GM12878 (cell line): Measurements from ENCODE around the gene KRT31. TPM values are rescaled to one million over a fixed set of nuclear protein-coding genes. Genes with fewer than 3 reads are reported as not detected.

Experiments
- ATAC-seq: fragments of 200-7000 bp; cut with Tn5 transposase; 3 replicates; pipeline ENCODE4 v1.9.1; 2020; ENCODE audit warnings: mild to moderate bottlenecking, moderate library complexity
- BruUV-seq: library from RNA; stranded (reverse); fragments of 400-500 nt; replicated peaks from 2 replicates; lab custom pipeline; 2021; lab: Mats Ljungman, UMichigan
- CTCF ChIA-PET: fragments of 300-600 bp; sonication (Branson Sonifier 250); formaldehyde crosslinking; extraction: SDS; loops from one replicate; lab custom pipeline; 2021; ENCODE audit warnings: inconsistent platforms; lab: Yijun Ruan, JAX
- POLR2A ChIA-PET: fragments of 350-600 bp; formaldehyde crosslinking; extraction: SDS; loops from one replicate; lab custom pipeline; 2021; ENCODE audit warnings: inconsistent platforms; lab: Charles Lee
- RAD21 ChIA-PET: fragments of 300-600 bp; sonication (Branson Sonifier 250); formaldehyde crosslinking; loops from one replicate; lab custom pipeline; 2023; ENCODE audit warnings: antibody characterized with exemption; ENCODE audit not compliant: unreplicated experiment; lab: Charles Lee
- SMC1A ChIA-PET: fragments of 300-600 bp; sonication (Branson Sonifier 250); formaldehyde crosslinking; loops from one replicate; lab custom pipeline; 2023; ENCODE audit not compliant: unreplicated experiment, uncharacterized antibody; lab: Charles Lee
- DNase-seq: peaks from one replicate; pipeline ENCODE4 v3.0.0-alpha.2; 2011; ENCODE audit warnings: low read depth, low spot score
- FAIRE-seq: peaks from 3 replicates; lab custom pipeline; 2011; peaks lifted over from hg19 to GRCh38; lab: Jason Lieb, UNC
- H2AFZ ChIP-seq: 2 replicates; pipeline ENCODE4 v1.6.0; 2011; ENCODE audit warnings: low read depth, low read length, control low read depth; ENCODE audit not compliant: control insufficient read depth
- H3K27ac ChIP-seq: 2 replicates; pipeline ENCODE4 v1.5.1; 2011; ENCODE audit warnings: control low read depth; ENCODE audit not compliant: control insufficient read depth, insufficient read depth
- H3K27me3 ChIP-seq, 2 experiments: replicated peaks in 1 of 2; 2 replicates each; pipeline versions ENCODE4 v1.6.0 to v1.6.1; 2011; ENCODE audit warnings: low read length in 1 of 2; ENCODE audit not compliant: control insufficient read depth in 2 of 2, insufficient read depth in 2 of 2
- H3K36me3 ChIP-seq, 2 experiments: 2 replicates each; pipeline ENCODE4 v1.5.1; 2011; ENCODE audit warnings: low read length in 1 of 2; ENCODE audit not compliant: control insufficient read depth in 2 of 2, insufficient read depth in 2 of 2
- H3K4me1 ChIP-seq: 2 replicates; pipeline ENCODE4 v1.6.1; 2011; ENCODE audit warnings: mild to moderate bottlenecking, low read length, moderate library complexity, mixed read lengths; ENCODE audit not compliant: control insufficient read depth, insufficient read depth
- H3K4me2 ChIP-seq: 2 replicates; pipeline ENCODE4 v1.6.0; 2011; ENCODE audit warnings: control low read depth; ENCODE audit not compliant: control insufficient read depth, insufficient read depth
- H3K4me3 ChIP-seq: fragments of 200-600 bp; sonication (generic); 2 replicates; pipeline ENCODE4 v1.5.1; 2016
- H3K79me2 ChIP-seq: 2 replicates; pipeline ENCODE4 v1.6.0; 2011; ENCODE audit warnings: low read length; ENCODE audit not compliant: control insufficient read depth, insufficient read depth
- H3K9ac ChIP-seq: 2 replicates; pipeline ENCODE4 v1.8.0; 2011; ENCODE audit warnings: low read length, control low read depth, mixed read lengths; ENCODE audit not compliant: control insufficient read depth, insufficient read depth
- H3K9me3 ChIP-seq: replicated peaks from 3 replicates; pipeline ENCODE4 v1.5.1; 2011; ENCODE audit warnings: mild to moderate bottlenecking, low read length; ENCODE audit not compliant: control insufficient read depth, insufficient read depth
- H4K20me1 ChIP-seq: 2 replicates; pipeline ENCODE4 v1.6.0; 2011; ENCODE audit not compliant: control insufficient read depth, insufficient read depth
- ASH2L ChIP-seq: fragments of 300-600, 200-600 bp; sonication (generic); IDR thresholded peaks from 2 replicates; pipeline ENCODE4 v1.6.1; 2017; ENCODE audit warnings: low read depth, mild to moderate bottlenecking, borderline replicate concordance
- BCL11A ChIP-seq: IDR thresholded peaks from 2 replicates; pipeline ENCODE4 v1.6.1; 2011; ENCODE audit warnings: low read depth, low read length
- ESRRA ChIP-seq: IDR thresholded peaks from 2 replicates; pipeline ENCODE4 v1.6.1; 2012; ENCODE audit warnings: mild to moderate bottlenecking, low read length, improper control_type of control experiment
- IKZF1 ChIP-seq: fragments of 450-650 bp; conservative IDR thresholded peaks from 2 replicates; pipeline ENCODE4 v1.6.1; 2017; ENCODE audit warnings: antibody characterized with exemption, mild to moderate bottlenecking
- IRF4 ChIP-seq: IDR thresholded peaks from 2 replicates; pipeline ENCODE4 v1.6.1; 2011; ENCODE audit warnings: low read depth, low read length
- RB1 ChIP-seq: fragments of 450-650 bp; formaldehyde crosslinking; IDR thresholded peaks from 2 replicates; pipeline ENCODE4 v1.6.1; 2017; ENCODE audit warnings: mild to moderate bottlenecking, borderline replicate concordance
- RFX5 ChIP-seq: IDR thresholded peaks from 2 replicates; pipeline ENCODE4 v1.6.1; 2011; ENCODE audit warnings: low read depth, low read length, improper control_type of control experiment
- RUNX3 ChIP-seq: IDR thresholded peaks from 2 replicates; pipeline ENCODE4 v1.6.1; 2012; ENCODE audit warnings: low read length, inconsistent platforms
- SIX5 ChIP-seq: IDR thresholded peaks from 2 replicates; pipeline ENCODE4 v1.6.1; 2011; ENCODE audit warnings: mild to moderate bottlenecking, low read depth, low read length, moderate library complexity; ENCODE audit not compliant: severe bottlenecking
- TARDBP ChIP-seq: IDR thresholded peaks from 2 replicates; pipeline ENCODE4 v1.6.1; 2016; ENCODE audit warnings: borderline replicate concordance
- TCF3 ChIP-seq: IDR thresholded peaks from 2 replicates; pipeline ENCODE4 v1.6.1; 2012; ENCODE audit warnings: low read depth, mild to moderate bottlenecking, low read length, borderline replicate concordance; ENCODE audit not compliant: insufficient read depth
- USF2 ChIP-seq: IDR thresholded peaks from 2 replicates; pipeline ENCODE4 v1.6.1; 2011; ENCODE audit warnings: low read depth, low read length, improper control_type of control experiment, borderline replicate concordance
- ZNF207 ChIP-seq: fragments of 450-650 bp; IDR thresholded peaks from 2 replicates; pipeline ENCODE4 v1.6.1; 2014; ENCODE audit warnings: antibody characterized with exemption, mild to moderate bottlenecking, borderline replicate concordance
- ZNF217 ChIP-seq: fragments of 450-650 bp; IDR thresholded peaks from 2 replicates; pipeline ENCODE4 v1.6.1; 2017; ENCODE audit warnings: antibody characterized with exemption, mild to moderate bottlenecking
- ZNF24 ChIP-seq: fragments of 450-650 bp; IDR thresholded peaks from 2 replicates; pipeline ENCODE4 v1.6.1; 2017; ENCODE audit warnings: antibody characterized with exemption, mild to moderate bottlenecking
- WGBS: methylation state at CpG from one replicate; pipeline ENCODE4 v1.1.6; 2016; ENCODE audit warnings: low lambda C conversion rate; ENCODE audit not compliant: insufficient replicate concordance, insufficient coverage; ENCODE audit errors: missing lambda C conversion rate; 5-methylcytosine and 5-hydroxymethylcytosine counted together
- in situ Hi-C: fragments of 300-500 bp; cut with MboI; formaldehyde crosslinking; loops from 9 replicates; pipeline ENCODE4 v1.14.3; 2018; ENCODE audit warnings: mixed read lengths
- intact Hi-C: fragments of 100-400 bp; cut with micrococcal nuclease; formaldehyde crosslinking; loops from one replicate; pipeline ENCODE4 v1.14.2; 2022; ENCODE audit not compliant: unreplicated experiment
- polyA plus RNA-seq, 11 experiments: library from polyadenylated mRNA; depleted of rRNA in 4 of 11; unstranded in 6 of 11; stranded (reverse) in 5 of 11; fragments of >200 nt; fragmentation: Nextera tagmentation in 4 of 11; fragmentation: Illumina TruSeq in 1 of 11; extraction: Ambion mirVana in 4 of 11; extraction: Trizol in 1 of 11; gene quantifications; 1 replicate in 1 of 11; 2 replicates in 10 of 11; pipeline versions ENCODE4 v1.2.1 to v1.2.3, GENCODE V29; 2011 to 2016; ENCODE audit warnings: inconsistent platforms in 2 of 11, missing spikeins in 2 of 11, low read depth in 1 of 11
- total RNA-seq, 4 experiments: library from RNA; depleted of rRNA in 3 of 4; stranded (reverse); fragments of >200 nt in 3 of 4; fragmentation: Illumina TruSeq in 1 of 4; extraction: Trizol in 1 of 4; gene quantifications; 2 replicates each; pipeline versions ENCODE4 v1.2.1 to v1.2.3, GENCODE V29; 2013 to 2021

The KRT31 gene
- total and polyA plus RNA-seq, 10 of the 15 experiments (the other 5 are each of a cell fraction or from before 2014, with no cell fraction given), result not detected

GRCh38 chr17:41383690-41384089 lies 13.7 kb downstream of the KRT31 start:
- no peak overlapping the region for H3K4me2 ChIP-seq
- 53% methylated on average over 1 of the region's 1 CpG for WGBS
- H4K20me1 ChIP-seq, result no peaks in the 10 kb centered on the region
- no peak overlapping the region for H2AFZ ChIP-seq
- no peak for FAIRE-seq
- no peak overlapping the region for H3K9ac ChIP-seq
- DNase-seq, result no peak
- intact Hi-C loops, result no loop called here
- POLR2A ChIA-PET, result no interaction called here
- ATAC-seq, result no peak
- SMC1A ChIA-PET, result no interaction called here
- CTCF ChIA-PET, result no interaction called here
- H3K9me3 ChIP-seq, result no peaks in the 10 kb centered on the region; the same call in 2 of the 3 replicates
- H3K4me1 ChIP-seq, result no peaks in the 10 kb centered on the region
- H3K36me3 ChIP-seq, result no peaks in the 10 kb centered on the region
- no peaks in the 10 kb centered on the region for H3K79me2 ChIP-seq
- RAD21 ChIA-PET, result no interaction called here
- in situ Hi-C loops, result no loop called here
- TF ChIP-seq ESRRA, result no peak
- no peak for TF ChIP-seq ZNF217
- no peak for TF ChIP-seq ZNF207
- TF ChIP-seq USF2, result no peak
- TF ChIP-seq ZNF24, result no peak
- TF ChIP-seq SIX5, result no peak
- no peak for TF ChIP-seq IRF4
- no peak for TF ChIP-seq IKZF1
- TF ChIP-seq TCF3, result no peak
- TF ChIP-seq RUNX3, result no peak
- TF ChIP-seq ASH2L, result no peak
- TF ChIP-seq TARDBP, result no peak
- TF ChIP-seq RB1, result no peak
- no peak for TF ChIP-seq RFX5
- no peak for TF ChIP-seq BCL11A
- no TSS peak for BruUV-seq
- H3K27me3 ChIP-seq, result no peaks in the 10 kb centered on the region
- H3K27ac ChIP-seq, result no peak overlapping the region
- H3K4me3 ChIP-seq, result no peak overlapping the region
